DND-41 (cell line): ENCODE measurements around the gene PRKACG.
"Not testable (repeated sequence)": the region's sequence is repeated elsewhere in the genome, so short reads cannot be mapped to it uniquely, and the experiment has no call there.

Experiments
- EZH2 ChIP-seq: IDR thresholded peaks from 3 replicates; pipeline ENCODE4 v1.6.1; 2012; ENCODE audit warnings: borderline replicate concordance, low read depth, mild to moderate bottlenecking, moderate library complexity, low read length, inconsistent platforms; ENCODE audit not compliant: severe bottlenecking
- TF ChIP-seq, protein P1 (sequence below): IDR thresholded peaks from 2 replicates; pipeline ENCODE4 v1.5.1; 2012; ENCODE audit warnings: borderline replicate concordance, low read length, moderate library complexity, mild to moderate bottlenecking; ENCODE audit not compliant: poor library complexity, severe bottlenecking; ENCODE audit errors: extremely low read depth

DNA sequence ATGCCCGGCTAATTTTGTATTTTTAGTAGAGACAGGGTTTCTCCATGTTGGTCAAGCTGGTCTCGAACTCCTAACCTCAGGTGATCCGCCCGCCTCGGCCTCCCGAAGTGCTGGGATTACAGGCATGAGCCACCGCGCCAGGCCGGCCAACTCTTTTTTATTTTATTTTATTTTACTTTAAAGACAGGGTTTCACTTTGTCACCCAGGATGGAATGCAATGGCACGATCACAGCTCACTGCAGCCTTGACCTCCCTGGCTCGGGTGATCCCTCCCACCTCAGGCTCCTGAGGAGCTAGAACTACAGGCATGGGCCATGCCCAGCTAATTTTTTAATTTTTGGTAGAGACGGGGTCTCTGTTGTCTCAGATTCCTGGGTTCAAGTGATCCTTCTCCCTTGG, 37.0 kb upstream of the PRKACG start:
- TF ChIP-seq, protein P1, sequence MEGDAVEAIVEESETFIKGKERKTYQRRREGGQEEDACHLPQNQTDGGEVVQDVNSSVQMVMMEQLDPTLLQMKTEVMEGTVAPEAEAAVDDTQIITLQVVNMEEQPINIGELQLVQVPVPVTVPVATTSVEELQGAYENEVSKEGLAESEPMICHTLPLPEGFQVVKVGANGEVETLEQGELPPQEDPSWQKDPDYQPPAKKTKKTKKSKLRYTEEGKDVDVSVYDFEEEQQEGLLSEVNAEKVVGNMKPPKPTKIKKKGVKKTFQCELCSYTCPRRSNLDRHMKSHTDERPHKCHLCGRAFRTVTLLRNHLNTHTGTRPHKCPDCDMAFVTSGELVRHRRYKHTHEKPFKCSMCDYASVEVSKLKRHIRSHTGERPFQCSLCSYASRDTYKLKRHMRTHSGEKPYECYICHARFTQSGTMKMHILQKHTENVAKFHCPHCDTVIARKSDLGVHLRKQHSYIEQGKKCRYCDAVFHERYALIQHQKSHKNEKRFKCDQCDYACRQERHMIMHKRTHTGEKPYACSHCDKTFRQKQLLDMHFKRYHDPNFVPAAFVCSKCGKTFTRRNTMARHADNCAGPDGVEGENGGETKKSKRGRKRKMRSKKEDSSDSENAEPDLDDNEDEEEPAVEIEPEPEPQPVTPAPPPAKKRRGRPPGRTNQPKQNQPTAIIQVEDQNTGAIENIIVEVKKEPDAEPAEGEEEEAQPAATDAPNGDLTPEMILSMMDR: not testable (repeated sequence)
- not testable (repeated sequence) for TF ChIP-seq EZH2
